Endodermal cell (in vitro differentiated cells): Measurements from ENCODE around the gene CEP128. TPM values are rescaled to one million over a fixed set of nuclear protein-coding genes. Genes with fewer than 3 reads are reported as not detected.

ENCODE experiments used
- DNase-seq: peaks from one replicate; pipeline ENCODE4 v3.0.0-alpha.2; 2017
- H3K27ac ChIP-seq: 2 replicates; pipeline ENCODE4 v1.5.1; 2013; ENCODE audit warnings: mild to moderate bottlenecking, low read depth, low read length, moderate library complexity
- H3K27me3 ChIP-seq: 2 replicates; pipeline ENCODE4 v1.6.1; 2013; ENCODE audit warnings: mild to moderate bottlenecking, low read length, moderate library complexity; ENCODE audit not compliant: insufficient read depth, control insufficient read depth, poor library complexity, severe bottlenecking
- H3K36me3 ChIP-seq: 2 replicates; pipeline ENCODE4 v1.7.0; 2013; ENCODE audit warnings: mild to moderate bottlenecking, low read length, moderate library complexity; ENCODE audit not compliant: control insufficient read depth, insufficient read depth
- H3K4me1 ChIP-seq: one replicate; pipeline ENCODE4 v1.7.0; 2013; ENCODE audit warnings: low read length; ENCODE audit not compliant: control insufficient read depth, insufficient read depth
- H3K4me3 ChIP-seq: 2 replicates; pipeline ENCODE4 v1.5.1; 2013; ENCODE audit warnings: mild to moderate bottlenecking, low read length, moderate library complexity
- H3K9ac ChIP-seq: 2 replicates; pipeline ENCODE4 v1.6.1; 2013; ENCODE audit warnings: mild to moderate bottlenecking, low read length, moderate library complexity; ENCODE audit not compliant: poor library complexity, severe bottlenecking; ENCODE audit errors: extremely low read depth
- H3K9me3 ChIP-seq: 2 replicates; pipeline ENCODE4 v1.6.1; 2013; ENCODE audit warnings: mild to moderate bottlenecking, low read length, moderate library complexity; ENCODE audit not compliant: control insufficient read depth
- H3K27ac Mint-ChIP-seq: 2 replicates; pipeline ENCODE4 v1.8.0; 2020; ENCODE audit warnings: mixed read lengths
- H3K27me3 Mint-ChIP-seq: 2 replicates; pipeline ENCODE4 v1.8.0; 2021; ENCODE audit warnings: mild to moderate bottlenecking, mixed read lengths; ENCODE audit not compliant: insufficient read depth
- H3K36me3 Mint-ChIP-seq: 2 replicates; pipeline ENCODE4 v1.8.0; 2020; ENCODE audit warnings: low read depth, mixed read lengths
- H3K4me1 Mint-ChIP-seq: 2 replicates; pipeline ENCODE4 v1.8.0; 2020; ENCODE audit warnings: mixed read lengths
- H3K4me3 Mint-ChIP-seq: 2 replicates; pipeline ENCODE4 v1.8.0; 2020; ENCODE audit warnings: mild to moderate bottlenecking, moderate library complexity, mixed read lengths
- H3K9me3 Mint-ChIP-seq: 2 replicates; pipeline ENCODE4 v1.8.0; 2020; ENCODE audit warnings: mild to moderate bottlenecking, mixed read lengths
- CTCF ChIP-seq: fragments of 200-600 bp; sonication (generic); conservative IDR thresholded peaks from 2 replicates; pipeline ENCODE4 v1.5.0; 2021; ENCODE audit warnings: antibody characterized with exemption, mild to moderate bottlenecking
- WGBS, 2 experiments: methylation state at CpG; one replicate each; pipeline versions ENCODE4 v1.1.5 to v1.1.7; 2013; ENCODE audit warnings: missing lambda C conversion rate in 2 of 2, mixed read lengths in 1 of 2; ENCODE audit not compliant: insufficient coverage in 1 of 2, insufficient read length in 1 of 2; 5-methylcytosine and 5-hydroxymethylcytosine counted together
- total RNA-seq, 2 donors: library from RNA; stranded (reverse); fragmentation: NEBNext Ultra II Directional in 1 of 2; extraction: Animal tissue kit (Norgen Biotek cat#: 25700) in 1 of 2; gene quantifications; 2 replicates in 1 of 2; 3 replicates in 1 of 2; pipeline ENCODE4 v1.2.1, GENCODE V29; 2021

CEP128 gene
- total RNA-seq, 2 donors from 2014 or later, result 21.6 to 29.0 TPM

GRCh38 chr14:80798211-80798610 is 143.3 kb downstream of the CEP128 start:
- no peak overlapping the region for H3K4me3 ChIP-seq
- no peak overlapping the region for H3K27ac Mint-ChIP-seq
- H3K4me3 Mint-ChIP-seq, result no peak overlapping the region
- H3K27me3 Mint-ChIP-seq, result no peaks in the 10 kb centered on the region
- peaks cover 15% of the 10 kb centered on the region for H3K36me3 Mint-ChIP-seq
- H3K27me3 ChIP-seq, result no peaks in the 10 kb centered on the region
- peaks cover 29% of the 10 kb centered on the region for H3K9me3 Mint-ChIP-seq
- no peak for TF ChIP-seq CTCF
- peaks cover 5% of the 10 kb centered on the region for H3K4me1 Mint-ChIP-seq
- no peak overlapping the region for H3K9ac ChIP-seq
- WGBS, 2 experiments, result 95 to 100% methylated on average over 1 to 3 of the region's 3 CpGs
- peaks cover 5% of the 10 kb centered on the region for H3K4me1 ChIP-seq
- no peak for DNase-seq
- H3K9me3 ChIP-seq, result peaks cover 13% of the 10 kb centered on the region
- no peaks in the 10 kb centered on the region for H3K36me3 ChIP-seq
- no peak overlapping the region for H3K27ac ChIP-seq

GRCh38 chr14:80792771-80793170 is 148.8 kb downstream of the CEP128 start:
- Mint-ChIP-seq H3K36me3 (peaks cover 4% of the 10 kb centered on the region), H3K27ac (no peak overlapping the region), H3K27me3 (no peaks in the 10 kb centered on the region), H3K4me3 (no peak overlapping the region), H3K4me1 (peaks cover 5% of the 10 kb centered on the region), H3K9me3 (no peaks in the 10 kb centered on the region)
- Histone ChIP-seq H3K4me1 (peaks cover 5% of the 10 kb centered on the region), H3K27ac (no peak overlapping the region), H3K36me3 (no peaks in the 10 kb centered on the region), H3K4me3 (no peak overlapping the region), H3K27me3 (no peaks in the 10 kb centered on the region), H3K9ac (no peak overlapping the region), H3K9me3 (no peaks in the 10 kb centered on the region)
- 91 to 96% methylated on average over 9 to 11 of the region's 11 CpGs for WGBS, 2 experiments
- TF ChIP-seq CTCF, result no peak
- no peak for DNase-seq

GRCh38 chr14:80787876-80788275 is 153.7 kb downstream of the CEP128 start:
- 75 to 92% methylated on average over 1 of the region's 1 CpG for WGBS, 2 experiments
- Mint-ChIP-seq H3K4me3 (no peak overlapping the region), H3K27ac (no peak overlapping the region), H3K4me1 (no peaks in the 10 kb centered on the region), H3K27me3 (no peaks in the 10 kb centered on the region), H3K9me3 (no peaks in the 10 kb centered on the region), H3K36me3 (peaks cover 3% of the 10 kb centered on the region)
- Histone ChIP-seq H3K9ac (no peak overlapping the region), H3K4me3 (no peak overlapping the region), H3K4me1 (no peaks in the 10 kb centered on the region), H3K27me3 (no peaks in the 10 kb centered on the region), H3K9me3 (no peaks in the 10 kb centered on the region), H3K36me3 (no peaks in the 10 kb centered on the region), H3K27ac (no peak overlapping the region)
- no peak for DNase-seq
- TF ChIP-seq CTCF, result no peak
